PC-9 (cell line): Measurements from ENCODE around the gene FOSL2. TPM values are rescaled to one million over a fixed set of nuclear protein-coding genes. Genes with fewer than 3 reads are reported as not detected.
"Not testable (repeated sequence)": the region's sequence is repeated elsewhere in the genome, so short reads cannot be mapped to it uniquely, and the experiment has no call there.

Experiments used
- BruUV-seq: library from RNA; stranded (reverse); fragments of 400-500 nt; replicated peaks from 2 replicates; lab custom pipeline; 2021; lab: Mats Ljungman, UMichigan
- CTCF ChIA-PET: fragments of 300-600 bp; sonication (Branson Sonifier 250); formaldehyde crosslinking; loops from one replicate; lab custom pipeline; 2022; ENCODE audit warnings: antibody characterized with exemption; lab: Charles Lee
- POLR2A ChIA-PET: fragments of 300-600 bp; sonication (Branson Sonifier 250); formaldehyde crosslinking; loops from one replicate; lab custom pipeline; 2022; ENCODE audit warnings: antibody characterized with exemption; ENCODE audit not compliant: unreplicated experiment; lab: Charles Lee
- DNase-seq, 2 experiments: peaks; one replicate each; pipeline versions ENCODE4 v3.0.0 to v3.0.0-alpha.2; 2015 to 2022; ENCODE audit warnings: mixed read lengths in 1 of 2
- H2AFZ ChIP-seq: fragments of 200-600 bp; sonication (generic); 2 replicates; pipeline ENCODE4 v1.8.1; 2017; ENCODE audit warnings: antibody characterized with exemption
- H3F3A ChIP-seq: fragments of 200-600 bp; sonication (generic); 2 replicates; pipeline ENCODE4 v1.8.1; 2017; ENCODE audit warnings: antibody characterized with exemption, mild to moderate bottlenecking, low read depth; ENCODE audit not compliant: insufficient read depth
- H3K27ac ChIP-seq: fragments of 200-600 bp; sonication (generic); 2 replicates; pipeline ENCODE4 v1.6.1; 2016; ENCODE audit warnings: mixed run types
- H3K27me3 ChIP-seq: fragments of 200-600 bp; sonication (generic); 2 replicates; pipeline ENCODE4 v1.6.1; 2016; ENCODE audit warnings: low read depth, mixed run types; ENCODE audit not compliant: insufficient read depth
- H3K36me3 ChIP-seq: fragments of 200-600 bp; sonication (generic); 2 replicates; pipeline ENCODE4 v1.6.1; 2016; ENCODE audit warnings: low read depth, mixed run types
- H3K4me1 ChIP-seq: fragments of 200-600 bp; sonication (generic); replicated peaks from 2 replicates; pipeline ENCODE4 v1.6.1; 2016; ENCODE audit warnings: mixed run types; ENCODE audit not compliant: insufficient read depth
- H3K4me2 ChIP-seq: fragments of 200-600 bp; sonication (generic); 2 replicates; pipeline ENCODE4 v1.6.1; 2017; ENCODE audit warnings: mixed run types
- H3K4me3 ChIP-seq: fragments of 200-600 bp; sonication (generic); 2 replicates; pipeline ENCODE4 v1.6.1; 2016; ENCODE audit warnings: mixed run types
- H3K79me2 ChIP-seq: fragments of 200-600 bp; sonication (generic); 2 replicates; pipeline ENCODE4 v1.6.1; 2017; ENCODE audit warnings: low read depth, mixed run types
- H3K9me2 ChIP-seq: fragments of 200-600 bp; sonication (generic); 2 replicates; pipeline ENCODE4 v1.8.1; 2017; ENCODE audit warnings: mild to moderate bottlenecking; ENCODE audit not compliant: insufficient read depth
- H3K9me3 ChIP-seq: fragments of 200-600 bp; sonication (generic); 2 replicates; pipeline ENCODE4 v1.8.1; 2016; ENCODE audit warnings: low read depth; ENCODE audit not compliant: insufficient read depth
- H4K20me1 ChIP-seq: fragments of 200-600 bp; sonication (generic); 2 replicates; pipeline ENCODE4 v1.8.1; 2017; ENCODE audit not compliant: insufficient read depth
- EZH2 ChIP-seq: fragments of 200-600 bp; sonication (generic); IDR thresholded peaks from 2 replicates; pipeline ENCODE4 v1.8.0; 2017; ENCODE audit warnings: antibody characterized with exemption, low read depth
- intact Hi-C: fragments of 100-400 bp; cut with micrococcal nuclease; formaldehyde crosslinking; loops from one replicate; pipeline ENCODE4 v1.10.0; 2022; ENCODE audit not compliant: unreplicated experiment
- total RNA-seq: library from RNA; stranded (reverse); gene quantifications from 2 replicates; pipeline ENCODE4 v1.2.3, GENCODE V29; 2021
- TF ChIP-seq, protein P1 (sequence below): fragments of 200-600 bp; sonication (generic); conservative IDR thresholded peaks from 2 replicates; pipeline ENCODE4 v1.6.1; 2017; ENCODE audit warnings: mixed run types, antibody characterized with exemption, mild to moderate bottlenecking, moderate library complexity

FOSL2 gene
- total RNA-seq, 1 experiment from 2014 or later: 60.0 TPM

DNA sequence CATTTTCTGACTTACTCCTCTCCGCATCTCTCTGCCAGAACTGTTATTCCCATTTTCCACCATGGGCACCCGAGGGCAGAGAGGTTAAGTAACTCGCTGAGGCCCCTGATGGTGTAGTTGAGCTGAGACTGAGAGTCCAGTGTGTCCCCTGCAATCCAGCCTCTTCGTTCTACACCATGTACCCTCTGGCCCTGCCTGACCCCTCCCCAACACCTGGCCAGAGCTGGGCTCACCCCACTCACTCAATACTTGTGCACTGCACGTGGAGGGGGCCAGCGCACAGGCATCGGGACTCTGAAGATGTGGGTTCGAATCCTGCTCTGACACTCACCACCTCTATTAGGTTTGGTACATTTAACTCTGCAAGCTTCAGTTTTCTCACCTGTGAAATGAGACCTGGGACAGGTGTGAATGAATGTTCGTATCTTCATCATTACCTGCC, 24.3 kb upstream of the FOSL2 start:
- ChIA-PET POLR2A (no interaction called here), CTCF (no interaction called here)
- Histone ChIP-seq H3K4me2 (no peak overlapping the region), H3K27ac (no peak overlapping the region), H3K79me2 (no peaks in the 10 kb centered on the region), H3K4me3 (no peak overlapping the region), H3K9me3 (no peaks in the 10 kb centered on the region), H3K27me3 (no peaks in the 10 kb centered on the region), H3K9me2 (no peaks in the 10 kb centered on the region), H3K4me1 (peaks cover 69% of the 10 kb centered on the region), H3K36me3 (no peaks in the 10 kb centered on the region), H3F3A (peaks cover 50% of the 10 kb centered on the region), H4K20me1 (no peaks in the 10 kb centered on the region), H2AFZ (no peak overlapping the region)
- no peak for DNase-seq
- no TSS peak for BruUV-seq
- TF ChIP-seq, protein P1, sequence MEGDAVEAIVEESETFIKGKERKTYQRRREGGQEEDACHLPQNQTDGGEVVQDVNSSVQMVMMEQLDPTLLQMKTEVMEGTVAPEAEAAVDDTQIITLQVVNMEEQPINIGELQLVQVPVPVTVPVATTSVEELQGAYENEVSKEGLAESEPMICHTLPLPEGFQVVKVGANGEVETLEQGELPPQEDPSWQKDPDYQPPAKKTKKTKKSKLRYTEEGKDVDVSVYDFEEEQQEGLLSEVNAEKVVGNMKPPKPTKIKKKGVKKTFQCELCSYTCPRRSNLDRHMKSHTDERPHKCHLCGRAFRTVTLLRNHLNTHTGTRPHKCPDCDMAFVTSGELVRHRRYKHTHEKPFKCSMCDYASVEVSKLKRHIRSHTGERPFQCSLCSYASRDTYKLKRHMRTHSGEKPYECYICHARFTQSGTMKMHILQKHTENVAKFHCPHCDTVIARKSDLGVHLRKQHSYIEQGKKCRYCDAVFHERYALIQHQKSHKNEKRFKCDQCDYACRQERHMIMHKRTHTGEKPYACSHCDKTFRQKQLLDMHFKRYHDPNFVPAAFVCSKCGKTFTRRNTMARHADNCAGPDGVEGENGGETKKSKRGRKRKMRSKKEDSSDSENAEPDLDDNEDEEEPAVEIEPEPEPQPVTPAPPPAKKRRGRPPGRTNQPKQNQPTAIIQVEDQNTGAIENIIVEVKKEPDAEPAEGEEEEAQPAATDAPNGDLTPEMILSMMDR: no peak
- no peak for TF ChIP-seq EZH2
- intact Hi-C loops: no loop called here

DNA sequence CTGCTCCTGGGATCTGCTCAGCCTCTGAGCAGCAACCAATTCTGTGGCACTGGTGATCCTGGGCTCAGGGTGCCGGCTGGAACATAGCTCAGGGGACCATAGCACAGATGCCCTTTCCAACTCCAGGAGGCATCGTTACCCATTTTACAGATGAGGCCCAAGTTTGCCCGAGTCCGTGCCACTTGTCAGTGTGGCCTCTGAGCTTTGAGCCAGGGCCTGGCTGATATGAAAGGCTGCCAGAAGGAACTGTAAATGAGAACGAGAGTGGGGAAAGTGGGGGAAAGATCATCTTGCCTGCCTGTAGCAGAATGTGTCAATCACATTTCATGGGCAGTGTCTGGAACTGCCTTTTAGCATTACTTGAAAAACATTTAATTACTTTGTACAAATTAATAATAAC, 23.3 kb upstream of the FOSL2 start:
- Histone ChIP-seq H3K4me1 (peaks cover 69% of the 10 kb centered on the region), H4K20me1 (no peaks in the 10 kb centered on the region), H3K4me2 (peak overlapping the region; percentile 55), H3K9me3 (no peaks in the 10 kb centered on the region), H3K36me3 (no peaks in the 10 kb centered on the region), H3K27ac (no peak overlapping the region), H3K79me2 (no peaks in the 10 kb centered on the region), H3F3A (peaks cover 54% of the 10 kb centered on the region), H3K9me2 (no peaks in the 10 kb centered on the region), H3K4me3 (no peak overlapping the region), H2AFZ (no peak overlapping the region), H3K27me3 (no peaks in the 10 kb centered on the region)
- BruUV-seq: no TSS peak
- no peak for TF ChIP-seq EZH2
- TF ChIP-seq, protein P1: no peak
- intact Hi-C loops: no loop called here
- ChIA-PET POLR2A (interaction anchor here (0.7 kb wide), 1 partner anchor 12 kb away, joined by 4 read pairs; no protein-coding TSS in a partner anchor), CTCF (no interaction called here)
- DNase-seq: no peak

DNA sequence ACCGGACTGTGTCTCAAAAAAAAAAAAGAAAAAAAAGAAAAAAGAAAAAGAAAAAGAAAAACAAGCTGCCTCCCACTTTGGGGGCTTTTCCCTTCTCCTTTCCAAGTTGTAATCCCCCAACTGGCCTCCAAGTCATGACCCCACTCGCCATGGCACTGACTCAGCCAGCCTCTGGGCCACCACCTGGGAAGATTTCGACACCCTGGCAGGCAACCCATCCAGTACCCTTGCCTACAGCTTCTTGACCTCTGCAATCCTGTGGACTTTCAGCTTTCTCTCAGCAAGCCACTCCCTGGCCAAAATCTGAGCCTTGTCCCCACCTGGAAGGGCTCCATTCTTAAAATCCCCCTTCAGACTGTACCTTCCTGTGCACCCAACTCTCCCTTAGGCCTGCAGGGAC, 22.3 kb upstream of the FOSL2 start:
- peaks cover 45% of the 10 kb centered on the region for H3F3A ChIP-seq
- BruUV-seq: no TSS peak
- no peaks in the 10 kb centered on the region for H3K9me3 ChIP-seq
- H3K79me2 ChIP-seq: no peaks in the 10 kb centered on the region
- peak in 1 of 2 experiments; percentile 78 for DNase-seq
- H3K27ac ChIP-seq: peak overlapping the region; percentile 21
- peak overlapping the region; percentile 55 for H3K4me2 ChIP-seq
- TF ChIP-seq EZH2: no peak
- TF ChIP-seq, protein P1: no peak
- no peaks in the 10 kb centered on the region for H4K20me1 ChIP-seq
- H3K9me2 ChIP-seq: no peaks in the 10 kb centered on the region
- H3K4me1 ChIP-seq: peaks cover 59% of the 10 kb centered on the region
- no peaks in the 10 kb centered on the region for H3K36me3 ChIP-seq
- H3K4me3 ChIP-seq: no peak overlapping the region
- POLR2A ChIA-PET: interaction anchor here (0.7 kb wide), 1 partner anchor 378 kb away, joined by 5 read pairs; no protein-coding TSS in a partner anchor
- intact Hi-C loops: no loop called here
- H3K27me3 ChIP-seq: no peaks in the 10 kb centered on the region
- H2AFZ ChIP-seq: no peak overlapping the region
- CTCF ChIA-PET: interaction anchor here (0.6 kb wide), 1 partner anchor 647 kb away, joined by 3 read pairs; no protein-coding TSS in a partner anchor

DNA sequence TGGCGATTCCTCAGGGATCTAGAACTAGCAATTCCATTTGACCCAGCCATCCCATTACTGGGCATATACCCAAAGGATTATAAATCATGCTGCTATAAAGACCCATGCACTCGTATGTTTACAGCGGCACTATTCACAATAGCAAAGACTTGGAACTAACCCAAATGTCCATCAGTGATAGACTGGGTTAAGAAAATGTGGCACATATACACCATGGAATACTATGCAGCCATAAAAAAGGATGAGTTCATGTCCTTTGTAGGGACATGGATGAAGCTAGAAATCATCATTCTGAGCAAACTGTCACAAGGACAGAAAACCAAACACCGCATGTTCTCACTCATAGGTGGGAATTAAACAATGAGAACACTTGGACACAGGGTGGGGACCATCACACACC, 20.9 kb upstream of the FOSL2 start:
- H3K27me3 ChIP-seq, H3K9me2 ChIP-seq, POLR2A ChIA-PET, H2AFZ ChIP-seq, H3K4me2 ChIP-seq, H3K9me3 ChIP-seq, H4K20me1 ChIP-seq, H3K4me3 ChIP-seq, DNase-seq, H3K79me2 ChIP-seq, H3K27ac ChIP-seq, CTCF ChIA-PET, BruUV-seq, intact Hi-C loops, H3K36me3 ChIP-seq: not testable (repeated sequence)
- Histone ChIP-seq H3K4me1 (peaks cover 45% of the 10 kb centered on the region), H3F3A (peaks cover 37% of the 10 kb centered on the region)
